ENCODE data around the gene ABCA13. TPM values are rescaled to one million over a fixed set of nuclear protein-coding genes. Genes with fewer than 3 reads are reported as not detected.

Gene ABCA13
- total RNA-seq, 1 donor from 2014 or later = 0.20 TPM

DNA sequence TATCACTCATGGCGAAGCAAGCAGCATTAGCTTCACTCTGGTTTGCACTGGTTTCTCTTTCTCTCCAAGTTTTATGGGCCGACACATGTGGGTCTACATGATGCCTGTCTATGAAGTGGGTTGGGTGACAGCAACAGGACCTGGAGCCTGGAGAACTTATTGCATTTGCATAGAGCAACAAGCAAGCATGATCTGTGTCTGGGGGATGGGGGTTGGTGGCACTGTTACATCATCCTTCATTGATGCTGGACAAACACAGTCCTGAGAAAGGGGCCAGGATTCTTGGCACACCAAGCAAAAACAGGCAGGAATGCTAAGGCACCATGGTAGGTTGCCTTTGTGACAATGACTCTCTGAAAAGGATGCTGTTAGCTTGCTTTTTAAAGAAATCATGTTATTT is 486.9 kb downstream of the ABCA13 start:
- DNase-seq (no peak), ATAC-seq (no peak)
- intact Hi-C loops (cut with micrococcal nuclease) = no loop called here

DNA sequence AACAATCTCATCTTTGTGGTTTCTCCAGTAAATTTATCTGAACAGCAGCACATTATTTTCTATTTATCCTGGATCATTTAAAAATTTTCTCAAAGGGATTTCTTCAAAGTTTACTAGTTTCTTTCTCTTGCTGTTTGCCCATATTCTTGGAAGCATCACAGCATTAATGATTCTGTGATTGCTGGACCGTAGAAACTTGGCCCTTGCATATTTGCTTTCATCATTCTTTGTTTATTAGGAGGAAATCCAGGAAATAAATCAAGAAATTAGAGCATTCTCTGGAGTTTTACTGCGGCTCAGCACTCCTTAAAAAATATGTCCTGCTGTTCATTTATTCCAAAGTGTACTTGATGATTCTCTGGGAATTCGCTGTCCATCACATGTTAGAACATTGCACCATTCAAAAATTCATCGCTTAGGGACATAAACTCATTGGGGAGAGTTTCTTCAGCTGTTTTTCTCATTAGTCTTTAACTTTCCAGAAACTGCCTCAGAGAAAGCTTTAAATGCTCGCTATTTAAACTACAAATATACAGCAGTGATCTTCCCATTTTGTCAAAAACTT is 489.1 kb downstream of the ABCA13 start:
- DNase-seq (no peak), ATAC-seq (no peak)
- intact Hi-C loops (cut with micrococcal nuclease) = no loop called here

DNA sequence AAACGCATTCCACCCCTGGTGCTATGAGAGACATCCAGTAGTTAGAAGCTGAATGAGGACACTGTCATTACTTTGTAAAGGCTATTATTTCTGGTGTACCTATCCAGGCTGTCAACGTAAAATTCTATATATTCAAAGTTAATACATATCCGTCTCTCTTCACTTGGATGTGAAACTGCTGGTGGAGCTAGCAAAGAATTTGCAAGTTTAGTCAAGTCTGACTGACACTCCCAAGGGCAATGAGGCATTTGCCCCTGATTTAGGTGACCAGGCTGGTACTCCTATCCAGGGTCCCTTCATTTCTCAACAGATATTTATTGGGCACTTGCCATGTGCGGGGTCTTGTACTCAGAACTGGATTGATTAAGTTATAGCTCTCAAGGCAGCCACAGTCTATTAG is 493.0 kb downstream of the ABCA13 start:
- ATAC-seq (no peak), DNase-seq (no peak)
- intact Hi-C loops (cut with micrococcal nuclease) = no loop called here

DNA sequence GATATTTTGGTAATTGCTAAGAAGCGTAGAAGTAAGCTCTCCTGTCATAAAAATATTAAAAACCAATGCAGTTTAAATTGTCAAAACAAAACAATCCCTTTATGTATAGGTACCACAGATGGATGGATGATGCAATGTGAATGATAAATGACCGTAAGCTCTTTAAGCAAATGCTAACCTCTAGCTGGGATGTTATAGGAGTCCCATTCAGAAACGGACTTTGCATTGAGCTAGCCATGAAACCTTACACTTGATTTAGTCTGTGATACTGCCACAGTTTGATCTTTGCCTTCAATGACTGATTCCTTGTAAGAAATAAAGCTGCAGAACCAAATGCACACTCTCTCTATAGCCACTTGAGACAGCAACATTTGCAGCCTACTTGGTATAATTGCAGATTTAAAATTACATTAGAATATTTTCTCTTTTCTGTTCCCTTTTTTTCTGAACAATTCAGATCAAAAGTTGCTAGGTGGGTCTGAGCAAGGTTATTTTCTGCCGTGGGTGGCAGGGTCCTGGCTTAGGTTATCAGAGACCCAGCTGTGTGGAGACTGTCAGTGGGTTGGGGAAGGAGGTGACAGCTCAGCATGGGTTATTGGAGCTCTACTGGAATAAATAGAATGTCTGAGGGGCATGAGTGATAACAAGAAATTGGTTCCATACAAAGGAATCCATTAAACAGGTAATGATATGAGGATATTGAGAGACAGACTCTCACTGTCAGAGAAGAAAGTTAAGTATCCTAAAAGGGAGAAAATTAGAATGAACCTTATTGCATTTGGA is 494.3 kb downstream of the ABCA13 start:
- DNase-seq (no peak), ATAC-seq (no peak)
- intact Hi-C loops (cut with micrococcal nuclease) = no loop called here

DNA sequence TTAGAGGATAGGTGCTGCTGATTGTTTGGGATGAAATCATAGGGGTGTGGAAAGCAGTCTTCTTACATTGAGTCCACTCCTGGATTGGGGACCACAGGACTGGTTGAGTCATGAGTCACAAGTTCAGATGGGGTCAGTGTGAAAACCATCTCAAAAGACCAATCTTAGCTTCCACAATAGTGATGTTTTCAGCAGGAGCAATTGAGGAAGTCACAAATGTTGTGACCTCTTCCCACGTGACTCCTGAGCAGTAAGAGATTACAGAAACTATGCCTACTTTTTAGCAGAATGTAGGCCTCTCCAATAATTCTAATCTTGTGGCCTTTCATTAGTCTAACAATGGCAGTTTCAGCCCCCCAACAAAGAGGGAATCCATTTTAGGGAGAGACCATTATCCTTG is 496.1 kb downstream of the ABCA13 start:
- no peak for DNase-seq
- no peak for ATAC-seq
- intact Hi-C loops (cut with micrococcal nuclease) = no loop called here

DNA sequence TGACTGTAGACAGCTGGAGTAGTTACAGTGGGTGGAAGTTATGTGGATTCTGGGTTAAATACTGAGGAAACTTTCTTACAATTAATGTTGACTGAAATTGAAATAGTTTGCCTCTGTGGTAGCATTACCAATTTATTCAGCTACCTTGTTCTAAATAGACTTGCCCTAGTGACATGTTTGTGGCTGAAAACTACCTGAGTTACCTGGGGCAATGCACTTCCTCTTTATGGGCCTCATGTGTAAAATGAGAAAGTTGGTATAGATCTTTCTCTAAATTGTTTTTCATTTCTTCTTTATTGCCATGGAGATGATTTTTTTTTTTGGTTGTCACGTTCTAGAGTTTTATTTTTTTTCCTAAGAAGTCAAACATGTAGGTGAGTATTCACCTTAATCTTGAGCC is 500.4 kb downstream of the ABCA13 start:
- no peak for DNase-seq
- ATAC-seq = no peak
- intact Hi-C loops (cut with micrococcal nuclease) = no loop called here

DNA sequence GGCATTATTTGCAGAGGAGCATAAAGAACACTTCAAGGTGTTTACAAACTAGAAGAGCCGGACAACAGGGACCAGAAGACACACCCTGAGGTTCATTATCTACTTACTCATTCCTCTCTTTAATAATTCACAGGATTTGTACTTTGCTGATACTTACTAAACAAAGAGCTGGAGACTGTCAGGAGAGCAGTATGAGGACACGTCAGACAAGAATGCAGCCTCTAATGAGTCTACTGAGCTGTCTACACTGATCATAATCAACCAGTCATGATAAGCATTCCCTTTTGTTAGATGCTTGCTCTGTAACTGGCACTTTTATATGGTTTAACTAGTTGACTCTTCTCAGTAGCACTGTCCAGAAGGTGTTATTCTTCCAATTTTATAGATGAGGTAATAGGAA is 509.7 kb downstream of the ABCA13 start:
- DNase-seq = no peak
- ATAC-seq = no peak
- intact Hi-C loops (cut with micrococcal nuclease) = no loop called here

DNA sequence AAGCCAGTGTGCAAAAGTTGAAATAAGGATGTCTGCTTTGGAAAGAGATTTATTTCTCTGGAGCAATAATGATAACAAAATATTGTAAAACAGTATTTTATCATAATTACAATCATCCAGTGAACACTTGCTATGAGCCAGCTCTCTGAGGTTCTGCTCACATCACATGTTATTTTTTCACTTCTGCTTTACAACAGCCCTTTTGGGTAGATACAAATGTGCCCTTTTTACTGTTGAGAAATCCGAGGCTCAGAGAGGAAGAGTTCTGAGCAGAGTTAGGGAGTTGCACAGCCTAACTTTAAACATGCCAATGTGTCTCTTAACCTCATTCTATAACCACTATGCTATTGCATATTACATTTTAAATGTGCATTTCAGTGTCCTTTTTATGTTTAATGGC is 520.5 kb downstream of the ABCA13 start:
- intact Hi-C loops (cut with micrococcal nuclease) = no loop called here
- ATAC-seq = no peak
- no peak for DNase-seq

Other genes with a start within 250 kb of the ABCA13 start
- gene PKD1L1, start 223.0 kb upstream of the ABCA13 start, total RNA-seq = 2.8 TPM
- gene HUS1, start 191.8 kb upstream of the ABCA13 start, total RNA-seq = 28.4 TPM
- gene SUN3, start 142.4 kb upstream of the ABCA13 start, total RNA-seq = not detected
- gene C7orf57, start 135.9 kb upstream of the ABCA13 start, total RNA-seq = not detected
- 20.9 TPM for gene UPP1, start 82.2 kb upstream of the ABCA13 start, total RNA-seq

Data from left ventricle myocardium superior (tissue), 1 donor.